SU-DHL-6 (cell line): ENCODE data around the gene KCTD17.

Source experiments
- H2AFZ ChIP-seq: fragments of 200-600 bp; sonication (generic); 2 replicates; pipeline ENCODE4 v1.6.1; 2014; ENCODE audit warnings: low read depth, mild to moderate bottlenecking, moderate library complexity, mixed read lengths, antibody characterized with exemption, low read length; ENCODE audit not compliant: severe bottlenecking
- H3F3A ChIP-seq: fragments of 200-600 bp; shearing (Covaris generic); 2 replicates; pipeline ENCODE4 v1.6.0; 2016; ENCODE audit warnings: antibody characterized with exemption, mild to moderate bottlenecking; ENCODE audit not compliant: insufficient read depth
- H3K27ac ChIP-seq: fragments of 200-600 bp; sonication (generic); 2 replicates; pipeline ENCODE4 v1.5.1; 2016; ENCODE audit warnings: low read depth, mild to moderate bottlenecking, low read length, moderate library complexity, mixed read lengths
- H3K27me3 ChIP-seq: fragments of 200-600 bp; sonication (generic), shearing (Covaris generic); 2 replicates; pipeline ENCODE4 v1.6.0; 2014; ENCODE audit warnings: mild to moderate bottlenecking, low read length
- H3K36me3 ChIP-seq: fragments of 200-600 bp; sonication (generic); 2 replicates; pipeline ENCODE4 v1.6.1; 2014; ENCODE audit warnings: mild to moderate bottlenecking, low read length, mixed read lengths
- H3K4me2 ChIP-seq: fragments of 300-600, 200-600 bp; shearing (Covaris generic), sonication (generic); 2 replicates; pipeline ENCODE4 v1.6.0; 2014; ENCODE audit warnings: low read length, low read depth, mild to moderate bottlenecking; ENCODE audit not compliant: poor library complexity, severe bottlenecking
- H3K4me3 ChIP-seq: fragments of 200-600 bp; sonication (generic); 2 replicates; pipeline ENCODE4 v1.5.1; 2014; ENCODE audit warnings: antibody characterized with exemption, low read length, mild to moderate bottlenecking, mixed read lengths; ENCODE audit not compliant: insufficient read depth, poor library complexity, severe bottlenecking
- H3K79me2 ChIP-seq: fragments of 200-600 bp; sonication (generic); 2 replicates; pipeline ENCODE4 v1.6.1; 2014; ENCODE audit warnings: mild to moderate bottlenecking, low read length, moderate library complexity; ENCODE audit not compliant: insufficient read depth
- H3K9ac ChIP-seq: fragments of 200-600 bp; sonication (generic); 2 replicates; pipeline ENCODE4 v1.7.0; 2014; ENCODE audit warnings: mild to moderate bottlenecking, low read length
- H3K9me2 ChIP-seq: fragments of 200-600 bp; sonication (generic); replicated peaks from 2 replicates; pipeline ENCODE4 v1.6.1; 2014; ENCODE audit warnings: low read length; ENCODE audit not compliant: insufficient read depth
- H3K9me3 ChIP-seq: fragments of 200-600 bp; sonication (generic); 2 replicates; pipeline ENCODE4 v1.6.1; 2014; ENCODE audit warnings: low read length, mixed read lengths; ENCODE audit not compliant: insufficient read depth
- H4K20me1 ChIP-seq: fragments of 200-600 bp; sonication (generic); 2 replicates; pipeline ENCODE4 v1.6.1; 2014; ENCODE audit warnings: low read depth, mild to moderate bottlenecking, antibody characterized with exemption, low read length, moderate library complexity, mixed read lengths
- CTCF ChIP-seq: fragments of 200-600 bp; sonication (generic); IDR thresholded peaks from one replicate; pipeline ENCODE4 v1.5.1; 2017; ENCODE audit warnings: antibody characterized with exemption, mild to moderate bottlenecking, low read length, moderate library complexity; ENCODE audit not compliant: insufficient read depth, poor library complexity, severe bottlenecking
- EZH2phosphoT487 ChIP-seq: fragments of 200-600 bp; sonication (generic), shearing (Covaris generic); conservative IDR thresholded peaks from 2 replicates; pipeline ENCODE4 v1.6.1; 2018; ENCODE audit warnings: mild to moderate bottlenecking, antibody characterized with exemption, low read length, moderate library complexity, mixed read lengths

The KCTD17 gene

GRCh38 chr22:37088750-37089408 lies 37.3 kb downstream of the KCTD17 start:
- Histone ChIP-seq H3K27ac (no peak overlapping the region), H3K4me3 (no peak overlapping the region), H3K36me3 (no peaks in the 10 kb centered on the region), H3K4me2 (no peak overlapping the region), H2AFZ (no peak overlapping the region), H4K20me1 (no peaks in the 10 kb centered on the region), H3K79me2 (no peaks in the 10 kb centered on the region), H3K9me2 (no peaks in the 10 kb centered on the region), H3K9ac (no peak overlapping the region), H3K9me3 (no peaks in the 10 kb centered on the region), H3F3A (no peaks in the 10 kb centered on the region), H3K27me3 (no peaks in the 10 kb centered on the region)
- no peak for TF ChIP-seq CTCF
- no peak for TF ChIP-seq EZH2phosphoT487

GRCh38 chr22:37089434-37089833 lies 37.9 kb downstream of the KCTD17 start:
- no peaks in the 10 kb centered on the region for H3K27me3 ChIP-seq
- H3K4me2 ChIP-seq, result no peak overlapping the region
- H3K79me2 ChIP-seq, result no peaks in the 10 kb centered on the region
- no peak overlapping the region for H3K27ac ChIP-seq
- no peaks in the 10 kb centered on the region for H3F3A ChIP-seq
- no peak overlapping the region for H3K4me3 ChIP-seq
- H3K9ac ChIP-seq, result no peak overlapping the region
- H3K9me2 ChIP-seq, result no peaks in the 10 kb centered on the region
- no peaks in the 10 kb centered on the region for H4K20me1 ChIP-seq
- H3K9me3 ChIP-seq, result no peaks in the 10 kb centered on the region
- no peaks in the 10 kb centered on the region for H3K36me3 ChIP-seq
- TF ChIP-seq CTCF, result no peak
- no peak for TF ChIP-seq EZH2phosphoT487
- no peak overlapping the region for H2AFZ ChIP-seq

GRCh38 chr22:37090920-37091695 lies 39.6 kb downstream of the KCTD17 start:
- H3K36me3 ChIP-seq, result no peaks in the 10 kb centered on the region
- no peaks in the 10 kb centered on the region for H3F3A ChIP-seq
- H3K27me3 ChIP-seq, result no peaks in the 10 kb centered on the region

More at GRCh38 chr22:37090920-37091695, 39.6 kb downstream of the KCTD17 start:
- Histone ChIP-seq H3K4me3 (no peak overlapping the region), H3K9ac (no peak overlapping the region), H3K4me2 (no peak overlapping the region), H3K27ac (no peak overlapping the region), H3K79me2 (no peaks in the 10 kb centered on the region), H3K9me3 (no peaks in the 10 kb centered on the region), H4K20me1 (no peaks in the 10 kb centered on the region), H2AFZ (no peak overlapping the region), H3K9me2 (no peaks in the 10 kb centered on the region)
- TF ChIP-seq EZH2phosphoT487 (no peak), CTCF (no peak)
